D341Med (cell line): ENCODE data around the gene CACNA2D3.

Source experiments
- DNase-seq: peaks from one replicate; pipeline ENCODE4 v3.0.0; 2012; ENCODE audit warnings: low spot score

CACNA2D3 gene

GRCh38 chr3:54374214-54374852, 252.0 kb downstream of the CACNA2D3 start:
- DNase-seq: peak; percentile 44

GRCh38 chr3:54376142-54376807, 253.9 kb downstream of the CACNA2D3 start:
- no peak for DNase-seq

GRCh38 chr3:54376939-54377578, 254.7 kb downstream of the CACNA2D3 start:
- DNase-seq: no peak

- no peak for DNase-seq
Measured at GRCh38 chr3:54378184-54378583, 255.8 kb downstream of the CACNA2D3 start.

- DNase-seq: no peak
Measured at GRCh38 chr3:54384279-54384678, 261.9 kb downstream of the CACNA2D3 start.

GRCh38 chr3:54390582-54390981, 268.2 kb downstream of the CACNA2D3 start:
- DNase-seq: no peak

- DNase-seq: no peak
Measured at GRCh38 chr3:54393150-54393549, 270.8 kb downstream of the CACNA2D3 start.

GRCh38 chr3:54408328-54408727, 286.0 kb downstream of the CACNA2D3 start:
- DNase-seq: no peak

GRCh38 chr3:54421943-54422342, 299.6 kb downstream of the CACNA2D3 start:
- DNase-seq: no peak

GRCh38 chr3:54424292-54424691, 301.9 kb downstream of the CACNA2D3 start:
- no peak for DNase-seq

GRCh38 chr3:54426381-54426780, 304.0 kb downstream of the CACNA2D3 start:
- no peak for DNase-seq

GRCh38 chr3:54427501-54427900, 305.1 kb downstream of the CACNA2D3 start:
- DNase-seq: no peak

- DNase-seq: peak; percentile 70
Measured at GRCh38 chr3:54427941-54428871, 305.9 kb downstream of the CACNA2D3 start.

- DNase-seq: no peak
Measured at GRCh38 chr3:54432975-54433374, 310.6 kb downstream of the CACNA2D3 start.

- peak; percentile 55 for DNase-seq
Measured at GRCh38 chr3:54433846-54434245, 311.5 kb downstream of the CACNA2D3 start.

- DNase-seq: no peak
Measured at GRCh38 chr3:54434756-54435155, 312.4 kb downstream of the CACNA2D3 start.

GRCh38 chr3:54437271-54437670, 314.9 kb downstream of the CACNA2D3 start:
- no peak for DNase-seq

GRCh38 chr3:54443561-54444161, 321.3 kb downstream of the CACNA2D3 start:
- DNase-seq: no peak

- no peak for DNase-seq
Measured at GRCh38 chr3:54445630-54446029, 323.3 kb downstream of the CACNA2D3 start.

GRCh38 chr3:54447427-54447826, 325.1 kb downstream of the CACNA2D3 start:
- no peak for DNase-seq

- no peak for DNase-seq
Measured at GRCh38 chr3:54454806-54455205, 332.5 kb downstream of the CACNA2D3 start.

GRCh38 chr3:54458357-54458756, 336.0 kb downstream of the CACNA2D3 start:
- DNase-seq: no peak
